SK-N-SH (cell line): ENCODE measurements around the gene MAP7.

Experiments used
- CTCF ChIP-seq: fragments of 200-600 bp; sonication (generic); IDR thresholded peaks from 2 replicates; pipeline ENCODE4 v1.6.1; 2017; ENCODE audit warnings: antibody characterized with exemption, mild to moderate bottlenecking, moderate library complexity
- TF ChIP-seq, protein P1 (sequence below): IDR thresholded peaks from 2 replicates; pipeline ENCODE4 v1.4.0; 2012; ENCODE audit warnings: low read depth, borderline replicate concordance
- TF ChIP-seq, protein P2 (sequence below): IDR thresholded peaks from 2 replicates; pipeline ENCODE4 v1.4.0; 2012; ENCODE audit warnings: low read depth
- TF ChIP-seq, protein P3 (sequence below): IDR thresholded peaks from 2 replicates; pipeline ENCODE4 v1.6.1; 2012; ENCODE audit warnings: mild to moderate bottlenecking, low read depth, low read length, moderate library complexity

- no peak for TF ChIP-seq CTCF
- TF ChIP-seq, protein P1, sequence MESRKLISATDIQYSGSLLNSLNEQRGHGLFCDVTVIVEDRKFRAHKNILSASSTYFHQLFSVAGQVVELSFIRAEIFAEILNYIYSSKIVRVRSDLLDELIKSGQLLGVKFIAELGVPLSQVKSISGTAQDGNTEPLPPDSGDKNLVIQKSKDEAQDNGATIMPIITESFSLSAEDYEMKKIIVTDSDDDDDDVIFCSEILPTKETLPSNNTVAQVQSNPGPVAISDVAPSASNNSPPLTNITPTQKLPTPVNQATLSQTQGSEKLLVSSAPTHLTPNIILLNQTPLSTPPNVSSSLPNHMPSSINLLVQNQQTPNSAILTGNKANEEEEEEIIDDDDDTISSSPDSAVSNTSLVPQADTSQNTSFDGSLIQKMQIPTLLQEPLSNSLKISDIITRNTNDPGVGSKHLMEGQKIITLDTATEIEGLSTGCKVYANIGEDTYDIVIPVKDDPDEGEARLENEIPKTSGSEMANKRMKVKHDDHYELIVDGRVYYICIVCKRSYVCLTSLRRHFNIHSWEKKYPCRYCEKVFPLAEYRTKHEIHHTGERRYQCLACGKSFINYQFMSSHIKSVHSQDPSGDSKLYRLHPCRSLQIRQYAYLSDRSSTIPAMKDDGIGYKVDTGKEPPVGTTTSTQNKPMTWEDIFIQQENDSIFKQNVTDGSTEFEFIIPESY: no peak
- TF ChIP-seq, protein P2, sequence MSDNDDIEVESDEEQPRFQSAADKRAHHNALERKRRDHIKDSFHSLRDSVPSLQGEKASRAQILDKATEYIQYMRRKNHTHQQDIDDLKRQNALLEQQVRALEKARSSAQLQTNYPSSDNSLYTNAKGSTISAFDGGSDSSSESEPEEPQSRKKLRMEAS: no peak
- TF ChIP-seq, protein P3, sequence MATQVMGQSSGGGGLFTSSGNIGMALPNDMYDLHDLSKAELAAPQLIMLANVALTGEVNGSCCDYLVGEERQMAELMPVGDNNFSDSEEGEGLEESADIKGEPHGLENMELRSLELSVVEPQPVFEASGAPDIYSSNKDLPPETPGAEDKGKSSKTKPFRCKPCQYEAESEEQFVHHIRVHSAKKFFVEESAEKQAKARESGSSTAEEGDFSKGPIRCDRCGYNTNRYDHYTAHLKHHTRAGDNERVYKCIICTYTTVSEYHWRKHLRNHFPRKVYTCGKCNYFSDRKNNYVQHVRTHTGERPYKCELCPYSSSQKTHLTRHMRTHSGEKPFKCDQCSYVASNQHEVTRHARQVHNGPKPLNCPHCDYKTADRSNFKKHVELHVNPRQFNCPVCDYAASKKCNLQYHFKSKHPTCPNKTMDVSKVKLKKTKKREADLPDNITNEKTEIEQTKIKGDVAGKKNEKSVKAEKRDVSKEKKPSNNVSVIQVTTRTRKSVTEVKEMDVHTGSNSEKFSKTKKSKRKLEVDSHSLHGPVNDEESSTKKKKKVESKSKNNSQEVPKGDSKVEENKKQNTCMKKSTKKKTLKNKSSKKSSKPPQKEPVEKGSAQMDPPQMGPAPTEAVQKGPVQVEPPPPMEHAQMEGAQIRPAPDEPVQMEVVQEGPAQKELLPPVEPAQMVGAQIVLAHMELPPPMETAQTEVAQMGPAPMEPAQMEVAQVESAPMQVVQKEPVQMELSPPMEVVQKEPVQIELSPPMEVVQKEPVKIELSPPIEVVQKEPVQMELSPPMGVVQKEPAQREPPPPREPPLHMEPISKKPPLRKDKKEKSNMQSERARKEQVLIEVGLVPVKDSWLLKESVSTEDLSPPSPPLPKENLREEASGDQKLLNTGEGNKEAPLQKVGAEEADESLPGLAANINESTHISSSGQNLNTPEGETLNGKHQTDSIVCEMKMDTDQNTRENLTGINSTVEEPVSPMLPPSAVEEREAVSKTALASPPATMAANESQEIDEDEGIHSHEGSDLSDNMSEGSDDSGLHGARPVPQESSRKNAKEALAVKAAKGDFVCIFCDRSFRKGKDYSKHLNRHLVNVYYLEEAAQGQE: no peak
These were observed 33.2 kb downstream of the MAP7 start for GRCh38 chr6:136517002-136517401.
